Gastrocnemius medialis (tissue), 4 donors: Measurements from ENCODE around the gene CALML3.

Source experiments
- CTCF ChIP-seq, 5 experiments: fragments of 450-650 bp in 3 of 5; fragments of 200-600 bp in 2 of 5; sonication (generic) in 2 of 5; IDR thresholded peaks in 4 of 5; conservative IDR thresholded peaks in 1 of 5; 1 replicate in 4 of 5; 2 replicates in 1 of 5; pipeline ENCODE4 v1.5.1; 2016 to 2019; ENCODE audit warnings: antibody characterized with exemption in 5 of 5, mild to moderate bottlenecking in 3 of 5, moderate library complexity in 3 of 5
- POLR2A ChIP-seq, 2 donors: fragments of 450-650 bp; IDR thresholded peaks; one replicate each; pipeline ENCODE4 v1.6.1; 2017; ENCODE audit warnings: antibody characterized with exemption in 2 of 2, mild to moderate bottlenecking in 2 of 2, moderate library complexity in 2 of 2

DNA sequence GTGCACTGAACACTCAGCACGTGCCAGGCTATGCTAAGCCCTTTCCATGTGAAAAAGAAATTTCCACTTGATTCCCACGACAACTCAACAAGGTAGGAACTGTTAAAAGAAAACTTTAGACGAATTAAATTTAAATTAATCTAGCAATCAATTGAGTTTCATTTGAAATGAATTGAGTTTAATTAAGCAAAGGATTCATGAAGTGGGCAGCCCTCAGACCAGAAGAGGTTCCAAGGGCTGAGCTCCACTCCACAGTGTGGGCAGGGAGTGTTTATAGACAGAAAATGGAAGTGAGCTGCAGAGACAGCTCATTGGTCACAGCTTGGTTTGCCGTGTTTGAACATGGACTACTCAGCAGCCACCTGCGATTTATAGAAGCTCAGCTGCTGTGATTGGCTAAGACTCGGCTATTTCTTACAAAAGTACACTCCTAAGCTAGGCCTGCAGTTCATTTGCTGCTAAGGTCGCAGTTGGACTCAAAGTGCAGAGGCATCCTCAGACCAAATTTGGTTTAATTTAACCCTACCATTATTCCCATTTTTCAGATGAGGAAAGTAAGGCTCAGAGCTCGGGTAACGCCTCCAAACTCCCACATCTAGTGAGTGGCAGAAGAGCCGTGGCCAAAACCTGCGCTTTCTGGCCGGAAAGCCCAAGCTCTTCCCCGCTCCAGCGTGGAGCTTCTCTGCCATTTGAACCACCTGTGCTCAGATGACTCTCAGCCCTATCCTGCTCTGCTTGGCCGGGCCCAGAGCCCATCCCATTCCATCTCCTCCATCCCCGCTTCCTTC is 24.9 kb downstream of the CALML3 start:
- TF ChIP-seq CTCF (IDR thresholded peaks at IDR 0.05 in 4 of 5, conservative IDR thresholded peaks at IDR 0.05 in 1 of 5) (no peak), POLR2A (IDR thresholded peaks at IDR 0.05) (no peak)
